GM12891 (cell line): ENCODE data around the gene LEP.

Source experiments
- POLR2AphosphoS5 ChIP-seq: IDR thresholded peaks from 2 replicates; pipeline ENCODE4 v1.6.1; 2011; ENCODE audit warnings: low read depth, low read length, control low read depth
- SPI1 ChIP-seq: IDR thresholded peaks from 2 replicates; pipeline ENCODE4 v1.6.1; 2011; ENCODE audit warnings: low read depth, low read length, control low read depth

- TF ChIP-seq SPI1 (no peak), POLR2AphosphoS5 (no peak)
These were observed 31.6 kb upstream of the LEP start for GRCh38 chr7:128209229-128210035.
